Mesothelial cell of epicardium (in vitro differentiated cells): ENCODE data around the gene HOXD13. TPM values are rescaled to one million over a fixed set of nuclear protein-coding genes. Genes with fewer than 3 reads are reported as not detected.

Experiments used
- DNase-seq, 2 experiments: peaks; one replicate each; pipeline ENCODE4 v3.0.0; 2021; ENCODE audit warnings: low spot score in 2 of 2; ENCODE audit not compliant: unreplicated experiment in 2 of 2
- H3K27ac Mint-ChIP-seq: 2 replicates; pipeline ENCODE4 v1.8.0; 2021; ENCODE audit warnings: mixed read lengths
- H3K27me3 Mint-ChIP-seq: 2 replicates; pipeline ENCODE4 v1.8.0; 2021; ENCODE audit warnings: low read depth, mixed read lengths
- H3K36me3 Mint-ChIP-seq: 2 replicates; pipeline ENCODE4 v1.8.0; 2021; ENCODE audit warnings: mixed read lengths
- H3K4me1 Mint-ChIP-seq: 2 replicates; pipeline ENCODE4 v1.8.0; 2021; ENCODE audit warnings: mixed read lengths
- H3K4me3 Mint-ChIP-seq: 2 replicates; pipeline ENCODE4 v1.8.0; 2021; ENCODE audit warnings: mild to moderate bottlenecking, moderate library complexity, mixed read lengths
- H3K9me3 Mint-ChIP-seq: 2 replicates; pipeline ENCODE4 v1.8.0; 2021; ENCODE audit warnings: mixed read lengths
- CTCF ChIP-seq: fragments of 200-600 bp; sonication (generic); IDR thresholded peaks from one replicate; pipeline ENCODE4 v1.5.0; 2021; ENCODE audit warnings: antibody characterized with exemption; ENCODE audit not compliant: unreplicated experiment
- total RNA-seq: library from RNA; stranded (reverse); gene quantifications from 3 replicates; pipeline ENCODE4 v1.2.1, GENCODE V29; 2021

Gene HOXD13
- total RNA-seq, 1 donor from 2014 or later, result 0.56 TPM

DNA sequence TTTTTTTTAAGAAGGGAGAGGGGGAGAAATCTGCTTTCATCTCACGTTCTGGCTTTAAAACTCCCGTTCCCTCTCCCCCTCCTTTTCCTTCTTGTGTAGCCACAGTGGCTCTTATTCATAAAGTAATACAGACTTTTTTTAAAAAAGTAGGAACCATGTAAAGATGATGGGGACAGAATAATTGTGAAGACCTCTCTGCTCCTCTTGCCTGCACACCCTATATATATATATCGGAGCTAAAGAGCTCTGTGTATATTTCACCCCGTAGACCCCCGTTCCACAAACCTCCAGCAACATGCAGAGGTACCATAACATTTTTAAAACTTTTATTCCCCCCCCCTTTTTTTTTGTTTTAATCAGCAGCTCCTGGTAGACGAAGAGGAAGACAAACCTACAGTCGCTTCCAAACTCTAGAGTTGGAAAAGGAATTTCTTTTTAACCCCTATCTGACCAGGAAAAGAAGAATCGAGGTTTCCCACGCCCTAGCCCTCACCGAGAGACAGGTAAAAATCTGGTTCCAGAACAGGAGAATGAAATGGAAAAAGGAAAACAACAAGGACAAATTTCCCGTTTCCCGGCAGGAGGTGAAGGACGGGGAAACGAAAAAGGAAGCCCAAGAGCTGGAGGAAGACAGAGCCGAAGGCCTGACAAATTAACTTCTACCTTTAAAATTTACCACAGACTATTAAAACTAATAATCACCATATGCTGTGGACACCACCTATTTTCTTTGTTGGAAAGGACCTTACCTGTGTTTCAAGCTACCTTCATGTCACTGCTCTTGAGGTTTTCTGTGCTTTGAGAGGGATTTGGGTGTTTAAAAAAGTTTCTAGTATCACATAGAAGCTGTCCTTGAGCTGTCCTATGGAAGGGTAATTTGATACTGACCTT, 38.7 kb downstream of the HOXD13 start:
- peak overlapping the region; percentile 57 for H3K4me3 Mint-ChIP-seq
- no peak for TF ChIP-seq CTCF
- H3K9me3 Mint-ChIP-seq, result no peaks in the 10 kb centered on the region
- H3K27me3 Mint-ChIP-seq, result peaks cover 93% of the 10 kb centered on the region
- no peak for DNase-seq
- H3K36me3 Mint-ChIP-seq, result no peaks in the 10 kb centered on the region
- peaks cover 24% of the 10 kb centered on the region for H3K4me1 Mint-ChIP-seq
- no peak overlapping the region for H3K27ac Mint-ChIP-seq

- TF ChIP-seq CTCF, result no peak
- no peaks in the 10 kb centered on the region for H3K36me3 Mint-ChIP-seq
Measured at GRCh38 chr2:176131848-176132158, 39.3 kb downstream of the HOXD13 start.

GRCh38 chr2:176132205-176133171, 40.0 kb downstream of the HOXD13 start:
- Mint-ChIP-seq H3K4me1 (peaks cover 24% of the 10 kb centered on the region), H3K27me3 (peaks cover 91% of the 10 kb centered on the region), H3K36me3 (no peaks in the 10 kb centered on the region), H3K9me3 (no peaks in the 10 kb centered on the region), H3K27ac (no peak overlapping the region), H3K4me3 (peak overlapping the region; percentile 28)
- TF ChIP-seq CTCF, result no peak
- no peak for DNase-seq

More at GRCh38 chr2:176131848-176132158, 39.3 kb downstream of the HOXD13 start:
- H3K4me3 Mint-ChIP-seq, result no peak overlapping the region
- no peak for DNase-seq
- no peaks in the 10 kb centered on the region for H3K9me3 Mint-ChIP-seq
- H3K4me1 Mint-ChIP-seq, result peaks cover 24% of the 10 kb centered on the region
- H3K27me3 Mint-ChIP-seq, result peaks cover 91% of the 10 kb centered on the region
- no peak overlapping the region for H3K27ac Mint-ChIP-seq

DNA sequence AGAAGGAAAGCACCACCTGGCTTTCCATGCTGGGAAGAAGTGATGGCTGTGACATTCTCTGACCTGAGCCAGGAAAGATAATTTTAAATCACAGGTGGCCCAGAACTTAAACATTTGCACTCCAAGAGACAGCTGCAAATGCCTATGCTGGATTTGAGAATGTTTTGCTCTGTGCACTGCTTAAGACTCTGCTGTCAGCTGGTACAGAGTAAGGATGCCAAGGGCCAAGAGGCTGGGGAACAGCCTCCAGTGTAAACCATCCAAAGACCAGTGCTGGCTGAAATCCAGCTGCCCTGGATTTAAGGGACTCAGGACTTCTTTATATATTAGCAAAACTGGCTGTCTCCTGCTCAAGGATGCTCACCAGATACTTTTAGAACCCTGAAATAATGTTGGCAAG, 40.9 kb downstream of the HOXD13 start:
- Mint-ChIP-seq H3K27me3 (peaks cover 91% of the 10 kb centered on the region), H3K4me1 (peaks cover 20% of the 10 kb centered on the region), H3K9me3 (no peaks in the 10 kb centered on the region), H3K27ac (no peak overlapping the region), H3K36me3 (peaks cover 2% of the 10 kb centered on the region), H3K4me3 (no peak overlapping the region)
- DNase-seq, result no peak
- TF ChIP-seq CTCF, result no peak

GRCh38 chr2:176134035-176134434, 41.5 kb downstream of the HOXD13 start:
- Mint-ChIP-seq H3K4me3 (no peak overlapping the region), H3K36me3 (peaks cover 3% of the 10 kb centered on the region), H3K4me1 (peaks cover 16% of the 10 kb centered on the region), H3K27me3 (peaks cover 91% of the 10 kb centered on the region), H3K27ac (no peak overlapping the region), H3K9me3 (no peaks in the 10 kb centered on the region)
- TF ChIP-seq CTCF, result no peak
- no peak for DNase-seq
